AG04449 (cell line): ENCODE data around the gene MDFI.

ENCODE experiments used
- CTCF ChIA-PET: fragments of 350-600 bp; formaldehyde crosslinking; extraction: SDS; loops from one replicate; lab custom pipeline; 2021; ENCODE audit warnings: antibody characterized with exemption; lab: Yijun Ruan, JAX
- POLR2A ChIA-PET: fragments of 400-600, 350-600 bp; formaldehyde crosslinking; extraction: SDS; loops from one replicate; lab custom pipeline; 2020; ENCODE audit warnings: antibody characterized with exemption, inconsistent platforms; lab: Yijun Ruan, JAX
- DNase-seq: peaks from one replicate; pipeline ENCODE4 v3.0.0-alpha.2; 2010; ENCODE audit warnings: low read depth, low spot score
- H3K4me3 ChIP-seq: 2 replicates; pipeline ENCODE4 v1.5.1; 2011; ENCODE audit warnings: low read depth, mild to moderate bottlenecking, control low read depth, low read length
- CTCF ChIP-seq: IDR thresholded peaks from one replicate; pipeline ENCODE4 v1.5.1; 2011; ENCODE audit warnings: mild to moderate bottlenecking, moderate library complexity, low read length, control low read depth, inconsistent platforms; ENCODE audit not compliant: insufficient read depth; ENCODE audit errors: missing control alignments

MDFI gene

GRCh38 chr6:41659935-41660334, 21.7 kb downstream of the MDFI start:
- POLR2A ChIA-PET, result no interaction called here
- CTCF ChIA-PET, result interaction anchor here (1.3 to 3.1 kb wide), 3 partner anchors 25 to 292 kb away, joined by 5 to 13 read pairs (median 12); no protein-coding TSS in a partner anchor
- no peak for DNase-seq
- TF ChIP-seq CTCF, result no peak
- H3K4me3 ChIP-seq, result no peak overlapping the region

- ChIA-PET CTCF (interaction anchor here (0.9 to 3.1 kb wide), 3 partner anchors 12 to 296 kb away, joined by 3 to 16 read pairs (median 6); no protein-coding TSS in a partner anchor), POLR2A (no interaction called here)
- DNase-seq, result no peak
- H3K4me3 ChIP-seq, result no peak overlapping the region
- TF ChIP-seq CTCF, result no peak
Measured at GRCh38 chr6:41663568-41663967, 25.3 kb downstream of the MDFI start.

GRCh38 chr6:41664271-41664670, 26.0 kb downstream of the MDFI start:
- ChIA-PET POLR2A (no interaction called here), CTCF (interaction anchor here (1.2 to 3.1 kb wide), 4 partner anchors 15 to 296 kb away, joined by 3 to 16 read pairs (median 7); no protein-coding TSS in a partner anchor)
- no peak for TF ChIP-seq CTCF
- no peak for DNase-seq
- no peak overlapping the region for H3K4me3 ChIP-seq

- POLR2A ChIA-PET, result no interaction called here
- CTCF ChIA-PET, result interaction anchor here (1.7 kb wide), 1 partner anchor 64 kb away, joined by 4 read pairs; no protein-coding TSS in a partner anchor
- DNase-seq, result no peak
- no peak for TF ChIP-seq CTCF
- H3K4me3 ChIP-seq, result no peak overlapping the region
Measured at GRCh38 chr6:41667195-41667594, 28.9 kb downstream of the MDFI start.

GRCh38 chr6:41668968-41669367, 30.7 kb downstream of the MDFI start:
- TF ChIP-seq CTCF, result no peak
- ChIA-PET CTCF (no interaction called here), POLR2A (no interaction called here)
- DNase-seq, result no peak
- no peak overlapping the region for H3K4me3 ChIP-seq

GRCh38 chr6:41670703-41671360, 32.6 kb downstream of the MDFI start:
- no peak for DNase-seq
- no peak overlapping the region for H3K4me3 ChIP-seq
- CTCF ChIA-PET, result interaction anchor here (0.6 to 3.4 kb wide), 5 partner anchors 9 to 303 kb away, joined by 3 to 24 read pairs (median 4); no protein-coding TSS in a partner anchor
- POLR2A ChIA-PET, result no interaction called here
- TF ChIP-seq CTCF, result no peak
